ENCODE results near the gene WAPL. TPM values are rescaled to one million over a fixed set of nuclear protein-coding genes. Genes with fewer than 3 reads are reported as not detected.

WAPL gene
- total RNA-seq, 1 donor from 2014 or later = 47.9 TPM

DNA sequence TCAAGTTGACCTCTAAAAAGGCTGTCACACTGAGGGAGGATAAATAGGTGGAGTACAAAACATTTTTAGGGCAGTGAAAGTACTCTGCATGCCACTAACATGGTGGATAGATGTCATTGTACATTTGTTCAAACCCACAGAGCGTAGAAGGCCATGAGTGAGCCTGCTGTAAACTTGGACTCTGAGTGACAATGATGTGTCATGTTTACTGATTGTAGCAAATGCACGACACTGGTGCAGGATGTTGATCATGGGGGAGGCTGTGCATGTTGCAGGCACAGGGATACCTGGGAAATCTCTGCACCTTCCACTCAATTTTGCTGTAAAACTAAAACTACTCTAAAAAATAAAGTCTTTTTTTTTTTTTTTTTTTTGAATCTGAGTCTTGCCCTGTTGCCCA is 102.5 kb downstream of the WAPL start:
- Mint-ChIP-seq H3K36me3 (ENCODE audit: insufficient read depth) (no peaks in the 10 kb centered on the region), H3K4me3 (ENCODE audit: low read depth) (no peak overlapping the region), H3K9me3 (ENCODE audit: low read depth) (no peaks in the 10 kb centered on the region), H3K27me3 (peaks cover 5% of the 10 kb centered on the region), H3K27ac (no peak overlapping the region), H3K4me1 (ENCODE audit: low read depth) (peaks cover 11% of the 10 kb centered on the region)
- TF ChIP-seq, protein P1, sequence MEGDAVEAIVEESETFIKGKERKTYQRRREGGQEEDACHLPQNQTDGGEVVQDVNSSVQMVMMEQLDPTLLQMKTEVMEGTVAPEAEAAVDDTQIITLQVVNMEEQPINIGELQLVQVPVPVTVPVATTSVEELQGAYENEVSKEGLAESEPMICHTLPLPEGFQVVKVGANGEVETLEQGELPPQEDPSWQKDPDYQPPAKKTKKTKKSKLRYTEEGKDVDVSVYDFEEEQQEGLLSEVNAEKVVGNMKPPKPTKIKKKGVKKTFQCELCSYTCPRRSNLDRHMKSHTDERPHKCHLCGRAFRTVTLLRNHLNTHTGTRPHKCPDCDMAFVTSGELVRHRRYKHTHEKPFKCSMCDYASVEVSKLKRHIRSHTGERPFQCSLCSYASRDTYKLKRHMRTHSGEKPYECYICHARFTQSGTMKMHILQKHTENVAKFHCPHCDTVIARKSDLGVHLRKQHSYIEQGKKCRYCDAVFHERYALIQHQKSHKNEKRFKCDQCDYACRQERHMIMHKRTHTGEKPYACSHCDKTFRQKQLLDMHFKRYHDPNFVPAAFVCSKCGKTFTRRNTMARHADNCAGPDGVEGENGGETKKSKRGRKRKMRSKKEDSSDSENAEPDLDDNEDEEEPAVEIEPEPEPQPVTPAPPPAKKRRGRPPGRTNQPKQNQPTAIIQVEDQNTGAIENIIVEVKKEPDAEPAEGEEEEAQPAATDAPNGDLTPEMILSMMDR (IDR thresholded peaks at IDR 0.05; ENCODE audit: unreplicated experiment) = no peak
- DNase-seq (ENCODE audit: low spot score, unreplicated experiment) = no peak

DNA sequence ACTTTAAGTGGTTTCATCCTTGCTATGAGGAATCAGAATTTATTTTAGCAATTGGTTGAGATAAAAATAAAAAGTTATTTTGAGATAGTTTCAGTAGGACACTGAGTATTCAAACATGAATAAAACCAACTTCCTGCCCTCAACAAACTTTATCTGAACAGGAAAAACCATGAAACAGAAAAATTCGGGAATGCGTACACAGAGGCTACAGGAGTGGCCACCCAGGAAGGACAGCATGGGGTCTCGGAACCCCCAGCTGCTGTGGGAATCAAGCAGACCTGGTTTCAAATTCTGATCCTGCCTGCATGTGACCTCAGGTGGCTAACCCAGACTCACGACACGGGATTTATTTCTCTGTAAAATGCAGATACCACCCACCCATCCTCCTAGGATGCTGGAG is 106.0 kb downstream of the WAPL start:
- no peak overlapping the region for H3K4me3 Mint-ChIP-seq (ENCODE audit: low read depth)
- no peak for DNase-seq (ENCODE audit: low spot score, unreplicated experiment)
- H3K27ac Mint-ChIP-seq = peak overlapping the region; percentile 45
- peaks cover 3% of the 10 kb centered on the region for H3K27me3 Mint-ChIP-seq
- peaks cover 4% of the 10 kb centered on the region for H3K36me3 Mint-ChIP-seq (ENCODE audit: insufficient read depth)
- peaks cover 6% of the 10 kb centered on the region for H3K9me3 Mint-ChIP-seq (ENCODE audit: low read depth)
- TF ChIP-seq, protein P1 (IDR thresholded peaks at IDR 0.05; ENCODE audit: unreplicated experiment) = no peak
- H3K4me1 Mint-ChIP-seq (ENCODE audit: low read depth) = peaks cover 15% of the 10 kb centered on the region

DNA sequence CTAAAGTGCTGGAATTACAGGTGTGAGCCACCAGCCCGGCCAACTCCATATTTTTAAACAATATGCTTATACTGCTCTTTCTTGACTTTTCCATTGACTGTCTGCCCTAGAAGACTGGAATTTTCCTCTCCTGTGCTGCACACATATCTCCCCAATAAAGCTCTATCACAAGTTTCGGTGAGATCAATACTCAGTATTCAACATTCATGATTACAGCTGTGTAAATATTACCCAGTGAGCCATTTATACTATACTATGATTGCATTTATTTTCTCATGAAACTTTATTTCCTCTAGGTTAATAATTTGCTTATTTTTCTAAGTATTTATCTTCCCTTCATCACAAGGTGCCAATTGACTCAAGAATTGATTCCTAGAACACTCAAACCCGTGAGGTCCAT is 106.5 kb downstream of the WAPL start:
- H3K4me1 Mint-ChIP-seq (ENCODE audit: low read depth) = peaks cover 15% of the 10 kb centered on the region
- TF ChIP-seq, protein P1 (IDR thresholded peaks at IDR 0.05; ENCODE audit: unreplicated experiment) = no peak
- no peak for DNase-seq (ENCODE audit: low spot score, unreplicated experiment)
- no peak overlapping the region for H3K27ac Mint-ChIP-seq
- no peak overlapping the region for H3K4me3 Mint-ChIP-seq (ENCODE audit: low read depth)
- peaks cover 4% of the 10 kb centered on the region for H3K36me3 Mint-ChIP-seq (ENCODE audit: insufficient read depth)
- no peaks in the 10 kb centered on the region for H3K27me3 Mint-ChIP-seq
- H3K9me3 Mint-ChIP-seq (ENCODE audit: low read depth) = peaks cover 6% of the 10 kb centered on the region

DNA sequence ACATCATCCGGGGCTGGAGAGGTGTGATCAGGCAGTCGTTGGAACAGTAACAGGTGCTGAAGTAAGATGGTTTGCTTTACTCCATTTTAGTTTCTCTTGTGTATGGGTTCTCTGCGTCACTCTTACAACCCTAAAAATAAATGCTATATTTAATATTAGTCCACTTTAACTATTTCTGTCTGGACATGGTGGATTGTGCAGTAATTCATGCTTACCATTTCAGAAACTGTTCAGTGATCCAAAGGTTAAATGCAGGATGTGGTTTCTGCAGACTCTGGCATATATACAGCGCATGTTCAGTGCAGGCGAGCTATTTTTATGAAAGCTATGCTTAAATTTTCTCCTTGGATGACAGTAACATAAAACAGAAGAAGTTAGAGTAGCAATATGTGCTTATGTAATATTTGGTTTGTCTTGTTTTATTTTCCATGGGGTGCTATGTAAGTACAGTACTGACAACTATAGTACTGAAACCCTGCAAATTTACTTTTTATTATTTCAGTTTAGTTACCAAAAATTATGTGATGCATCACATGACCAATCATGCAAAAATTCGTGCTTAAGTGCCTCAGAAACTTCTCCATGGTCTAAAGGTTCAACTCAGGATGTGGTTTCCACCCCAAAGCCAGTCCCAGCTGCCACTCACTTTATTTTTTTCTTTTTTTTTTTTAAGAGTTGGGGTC is 108.4 kb downstream of the WAPL start:
- Mint-ChIP-seq H3K4me1 (ENCODE audit: low read depth) (peaks cover 15% of the 10 kb centered on the region), H3K4me3 (ENCODE audit: low read depth) (no peak overlapping the region), H3K27me3 (no peaks in the 10 kb centered on the region), H3K9me3 (ENCODE audit: low read depth) (peaks cover 6% of the 10 kb centered on the region), H3K27ac (no peak overlapping the region), H3K36me3 (ENCODE audit: insufficient read depth) (peaks cover 4% of the 10 kb centered on the region)
- TF ChIP-seq, protein P1 (IDR thresholded peaks at IDR 0.05; ENCODE audit: unreplicated experiment) = no peak
- DNase-seq (ENCODE audit: low spot score, unreplicated experiment) = no peak

DNA sequence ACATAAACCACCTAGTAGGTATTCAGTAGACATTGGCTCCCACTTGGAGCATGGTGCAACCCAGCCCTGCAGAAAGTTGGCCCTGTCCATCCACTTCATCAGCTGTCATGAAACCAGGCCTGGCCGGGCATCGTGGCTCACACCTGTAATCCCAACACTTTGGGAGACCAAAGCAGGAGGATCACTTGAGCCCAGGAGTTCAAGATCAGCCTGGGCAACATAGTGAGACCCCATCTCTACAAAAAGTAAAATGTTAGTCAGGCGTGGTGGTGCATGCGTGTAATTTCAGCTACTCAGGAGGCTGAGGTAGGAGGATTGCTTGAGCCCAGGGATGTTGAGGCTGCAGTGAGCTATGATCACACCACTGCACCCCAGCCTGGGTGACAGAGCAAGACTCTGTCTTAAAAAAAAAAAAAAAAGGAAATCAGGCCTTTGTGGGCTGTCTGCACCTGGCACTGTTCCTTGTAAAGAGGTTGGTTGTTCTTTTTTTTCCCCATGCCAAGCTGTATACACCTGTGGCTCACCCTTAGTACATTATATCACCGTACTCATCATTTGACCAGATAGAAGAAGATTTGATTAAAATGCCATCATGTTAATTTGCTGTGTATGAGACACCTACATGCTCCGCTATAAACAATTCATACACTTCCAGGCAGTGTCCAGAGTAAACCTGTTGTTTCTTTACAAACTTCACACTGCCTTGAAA is 109.6 kb downstream of the WAPL start:
- Mint-ChIP-seq H3K9me3 (ENCODE audit: low read depth) (peaks cover 6% of the 10 kb centered on the region), H3K27me3 (no peaks in the 10 kb centered on the region), H3K4me3 (ENCODE audit: low read depth) (no peak overlapping the region), H3K36me3 (ENCODE audit: insufficient read depth) (peaks cover 4% of the 10 kb centered on the region), H3K27ac (no peak overlapping the region), H3K4me1 (ENCODE audit: low read depth) (peaks cover 15% of the 10 kb centered on the region)
- DNase-seq (ENCODE audit: low spot score, unreplicated experiment) = no peak
- TF ChIP-seq, protein P1 (IDR thresholded peaks at IDR 0.05; ENCODE audit: unreplicated experiment) = no peak
